Liver (tissue), 3 donors: Measurements from ENCODE around the gene DMTF1.

Experiments
- CTCF ChIP-seq: fragments of 150-350 bp; IDR thresholded peaks from 2 replicates; pipeline ENCODE4 v1.5.1; 2017; ENCODE audit warnings: improper control_type of control experiment, low read depth, low read length; ENCODE audit not compliant: missing input control
- EGR1 ChIP-seq, 2 donors: IDR thresholded peaks; 2 replicates each; pipeline ENCODE4 v1.6.1; 2016 to 2018; ENCODE audit warnings: antibody characterized with exemption in 2 of 2, low read depth in 2 of 2
- GABPA ChIP-seq, 2 donors: IDR thresholded peaks in 1 of 2; conservative IDR thresholded peaks in 1 of 2; 2 replicates each; pipeline ENCODE4 v1.6.1; 2016; ENCODE audit warnings: antibody characterized with exemption in 2 of 2, mild to moderate bottlenecking in 1 of 2, moderate library complexity in 1 of 2
- JUND ChIP-seq, 2 donors: IDR thresholded peaks; 2 replicates each; pipeline ENCODE4 v1.6.1; 2016; ENCODE audit warnings: antibody characterized with exemption in 2 of 2
- RAD21 ChIP-seq, 2 donors: IDR thresholded peaks; 2 replicates each; pipeline ENCODE4 v1.6.1; 2016; ENCODE audit warnings: antibody characterized with exemption in 2 of 2, mild to moderate bottlenecking in 2 of 2
- REST ChIP-seq: IDR thresholded peaks from 2 replicates; pipeline ENCODE4 v1.6.1; 2016; ENCODE audit warnings: antibody characterized with exemption, mild to moderate bottlenecking
- RXRA ChIP-seq, 2 donors: IDR thresholded peaks; 2 replicates each; pipeline ENCODE4 v1.6.1; 2017 to 2018; ENCODE audit warnings: antibody characterized with exemption in 2 of 2, mild to moderate bottlenecking in 1 of 2
- SP1 ChIP-seq: IDR thresholded peaks from 2 replicates; pipeline ENCODE4 v1.6.1; 2018; ENCODE audit warnings: antibody characterized with exemption, mild to moderate bottlenecking
- TAF1 ChIP-seq: conservative IDR thresholded peaks from 2 replicates; pipeline ENCODE4 v1.6.1; 2016; ENCODE audit warnings: antibody characterized with exemption, mild to moderate bottlenecking
- YY1 ChIP-seq: IDR thresholded peaks from 2 replicates; pipeline ENCODE4 v1.6.1; 2016; ENCODE audit warnings: antibody characterized with exemption, mild to moderate bottlenecking
- ZBTB33 ChIP-seq: IDR thresholded peaks from 2 replicates; pipeline ENCODE4 v1.6.1; 2016; ENCODE audit warnings: antibody characterized with exemption
- TF ChIP-seq, protein P1 (sequence below): IDR thresholded peaks from 2 replicates; pipeline ENCODE4 v1.6.1; 2016; ENCODE audit warnings: antibody characterized with exemption
- TF ChIP-seq, protein P2 (sequence below): IDR thresholded peaks from 2 replicates; pipeline ENCODE4 v1.6.1; 2016; ENCODE audit warnings: antibody characterized with exemption
- donor health status: healthy.
- donor health status: healthy.

- TF ChIP-seq CTCF (no peak), EGR1 (IDR thresholded peaks at IDR 0.05; ENCODE audit: low read depth in 2 of 2) (no peak), REST (no peak), RXRA (IDR thresholded peaks at IDR 0.05) (no peak), YY1 (no peak), RAD21 (IDR thresholded peaks at IDR 0.05) (no peak), ZBTB33 (no peak), TAF1 (no peak), GABPA (IDR thresholded peaks at IDR 0.05 in 1 of 2, conservative IDR thresholded peaks at IDR 0.05 in 1 of 2) (no peak), SP1 (no peak), JUND (IDR thresholded peaks at IDR 0.05) (no peak)
- TF ChIP-seq, protein P1, sequence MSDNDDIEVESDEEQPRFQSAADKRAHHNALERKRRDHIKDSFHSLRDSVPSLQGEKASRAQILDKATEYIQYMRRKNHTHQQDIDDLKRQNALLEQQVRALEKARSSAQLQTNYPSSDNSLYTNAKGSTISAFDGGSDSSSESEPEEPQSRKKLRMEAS, result no peak
- TF ChIP-seq, protein P2, sequence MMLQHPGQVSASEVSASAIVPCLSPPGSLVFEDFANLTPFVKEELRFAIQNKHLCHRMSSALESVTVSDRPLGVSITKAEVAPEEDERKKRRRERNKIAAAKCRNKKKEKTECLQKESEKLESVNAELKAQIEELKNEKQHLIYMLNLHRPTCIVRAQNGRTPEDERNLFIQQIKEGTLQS, result no peak
Measured at GRCh38 chr7:87226495-87226894, 74.2 kb downstream of the DMTF1 start.
